OCI-LY7 (cell line): ENCODE results near the gene SCN8A. TPM values are rescaled to one million over a fixed set of nuclear protein-coding genes. Genes with fewer than 3 reads are reported as not detected.

Source experiments
- BruUV-seq: library from RNA; stranded (reverse); fragments of 400-500 nt; replicated peaks from 2 replicates; lab custom pipeline; 2021; lab: Mats Ljungman, UMichigan
- CTCF ChIA-PET: fragments of 300-600 bp; sonication (Branson Sonifier 250); formaldehyde crosslinking; loops from one replicate; lab custom pipeline; 2022; ENCODE audit warnings: antibody characterized with exemption; ENCODE audit not compliant: unreplicated experiment; lab: Charles Lee
- POLR2A ChIA-PET: fragments of 300-600 bp; sonication (Branson Sonifier 250); formaldehyde crosslinking; loops from one replicate; lab custom pipeline; 2022; ENCODE audit warnings: antibody characterized with exemption; lab: Charles Lee
- DNase-seq: peaks from one replicate; pipeline ENCODE4 v3.0.0-alpha.2; 2015; ENCODE audit warnings: low spot score
- H2AFZ ChIP-seq: fragments of 200-600 bp; sonication (generic), shearing (Covaris generic); 2 replicates; pipeline ENCODE4 v1.6.1; 2014; ENCODE audit warnings: mild to moderate bottlenecking, antibody characterized with exemption, low read length, moderate library complexity
- H3K27ac ChIP-seq: fragments of 200-600 bp; sonication (generic); 2 replicates; pipeline ENCODE4 v1.5.1; 2014; ENCODE audit warnings: mixed run types, low read depth, mild to moderate bottlenecking, moderate library complexity, low read length, inconsistent platforms; ENCODE audit not compliant: poor library complexity, severe bottlenecking
- H3K36me3 ChIP-seq: fragments of 200-600 bp; sonication (generic); 2 replicates; pipeline ENCODE4 v1.6.1; 2014; ENCODE audit warnings: mild to moderate bottlenecking, antibody characterized with exemption, low read length, moderate library complexity, mixed read lengths; ENCODE audit not compliant: insufficient read depth
- H3K4me1 ChIP-seq: fragments of 200-600 bp; sonication (generic); 2 replicates; pipeline ENCODE4 v1.5.1; 2014; ENCODE audit warnings: mild to moderate bottlenecking, low read length; ENCODE audit not compliant: insufficient read depth, poor library complexity, severe bottlenecking
- H3K4me2 ChIP-seq: fragments of 200-600 bp; sonication (generic); 2 replicates; pipeline ENCODE4 v1.6.1; 2014; ENCODE audit warnings: mild to moderate bottlenecking, low read length
- H3K4me3 ChIP-seq: fragments of 200-600 bp; sonication (generic); 2 replicates; pipeline ENCODE4 v1.5.1; 2014; ENCODE audit warnings: mild to moderate bottlenecking, low read depth, low read length; ENCODE audit not compliant: poor library complexity, severe bottlenecking
- H3K79me2 ChIP-seq: fragments of 200-600 bp; sonication (generic); 2 replicates; pipeline ENCODE4 v1.6.1; 2016; ENCODE audit warnings: low read depth, mild to moderate bottlenecking, low read length, moderate library complexity, mixed read lengths; ENCODE audit not compliant: insufficient read depth
- H3K9me2 ChIP-seq: fragments of 200-600 bp; sonication (generic); 2 replicates; pipeline ENCODE4 v1.6.1; 2016; ENCODE audit warnings: mild to moderate bottlenecking, low read length, mixed read lengths; ENCODE audit not compliant: insufficient read depth
- H3K9me3 ChIP-seq: fragments of 200-600 bp; sonication (generic); 2 replicates; pipeline ENCODE4 v1.6.1; 2014; ENCODE audit warnings: mild to moderate bottlenecking, mixed run types, low read length, mixed read lengths
- H4K20me1 ChIP-seq: fragments of 200-600 bp; sonication (generic); 2 replicates; pipeline ENCODE4 v1.6.1; 2014; ENCODE audit warnings: mild to moderate bottlenecking, antibody characterized with exemption, low read length, moderate library complexity, mixed read lengths; ENCODE audit not compliant: insufficient read depth
- CTCF ChIP-seq: fragments of 200-600 bp; sonication (generic); conservative IDR thresholded peaks from 2 replicates; pipeline ENCODE4 v1.5.1; 2014; ENCODE audit warnings: mild to moderate bottlenecking, antibody characterized with exemption, low read length, moderate library complexity, mixed read lengths
- EZH2phosphoT487 ChIP-seq: fragments of 200-600 bp; sonication (generic); IDR thresholded peaks from 2 replicates; pipeline ENCODE4 v1.6.1; 2018; ENCODE audit warnings: low read depth, borderline replicate concordance, mild to moderate bottlenecking, mixed run types, antibody characterized with exemption, low read length, moderate library complexity, mixed read lengths
- intact Hi-C: fragments of 100-400 bp; cut with micrococcal nuclease; formaldehyde crosslinking; loops from one replicate; pipeline ENCODE4 v1.10.0; 2022; ENCODE audit not compliant: unreplicated experiment
- total RNA-seq, 2 experiments: library from RNA; depleted of rRNA in 1 of 2; stranded (reverse); fragments of >200 nt in 1 of 2; shearing (Covaris generic) in 1 of 2; gene quantifications; 2 replicates each; pipeline ENCODE4 v1.2.3, GENCODE V29; 2014 to 2022

SCN8A gene
- total RNA-seq, 2 experiments from 2014 or later: 0.88 to 2.6 TPM

DNA sequence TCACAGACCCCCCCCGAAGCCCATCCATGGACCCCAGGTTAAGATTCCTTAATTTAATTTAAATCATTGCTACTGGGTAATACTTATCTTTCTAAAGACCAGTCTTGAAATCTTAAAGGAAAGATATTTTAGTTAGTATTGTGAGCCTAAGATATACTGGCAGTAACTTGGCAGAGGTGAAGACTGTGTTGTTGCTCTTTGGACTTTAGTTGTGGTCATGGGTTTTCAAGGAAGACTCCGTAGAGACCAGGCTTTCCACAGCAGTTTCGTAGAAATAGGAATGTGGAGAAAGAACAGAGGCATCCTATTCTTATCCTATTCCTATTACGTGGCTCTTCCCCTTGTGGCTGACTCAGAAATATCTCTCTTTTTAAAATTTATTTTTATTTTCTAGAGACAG, 99.0 kb downstream of the SCN8A start:
- ChIA-PET CTCF (no interaction called here), POLR2A (no interaction called here)
- Histone ChIP-seq H4K20me1 (no peaks in the 10 kb centered on the region), H2AFZ (no peak overlapping the region), H3K4me2 (no peak overlapping the region), H3K79me2 (no peaks in the 10 kb centered on the region), H3K4me3 (no peak overlapping the region), H3K36me3 (no peaks in the 10 kb centered on the region), H3K9me2 (no peaks in the 10 kb centered on the region), H3K27ac (no peak overlapping the region), H3K4me1 (no peaks in the 10 kb centered on the region), H3K9me3 (no peaks in the 10 kb centered on the region)
- no TSS peak for BruUV-seq
- intact Hi-C loops: no loop called here
- DNase-seq: no peak
- TF ChIP-seq EZH2phosphoT487 (no peak), CTCF (no peak)

DNA sequence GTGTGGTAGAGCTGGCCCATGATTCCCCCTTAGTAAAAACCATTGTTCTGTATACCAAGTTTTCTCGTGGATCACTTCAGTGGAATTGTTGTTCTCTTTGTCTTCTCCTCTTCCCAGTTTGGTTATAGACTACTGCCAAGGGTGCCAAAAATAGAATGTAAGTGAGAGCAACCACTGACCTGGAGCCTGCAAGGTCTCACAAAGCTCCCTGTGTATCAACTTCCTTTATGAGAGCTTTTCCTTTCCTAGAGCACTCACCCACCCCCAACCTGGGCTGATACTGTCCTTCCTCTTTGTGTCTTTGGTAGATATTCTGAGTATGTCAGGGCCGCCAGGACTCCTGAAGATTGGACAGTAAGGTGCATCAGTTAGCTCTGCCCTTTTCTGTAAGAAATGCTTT, 101.0 kb downstream of the SCN8A start:
- H3K4me1 ChIP-seq: no peaks in the 10 kb centered on the region
- DNase-seq: no peak
- intact Hi-C loops: no loop called here
- no TSS peak for BruUV-seq
- ChIA-PET POLR2A (no interaction called here), CTCF (no interaction called here)
- no peak overlapping the region for H2AFZ ChIP-seq
- H4K20me1 ChIP-seq: no peaks in the 10 kb centered on the region
- no peaks in the 10 kb centered on the region for H3K9me3 ChIP-seq
- no peaks in the 10 kb centered on the region for H3K36me3 ChIP-seq
- H3K9me2 ChIP-seq: no peaks in the 10 kb centered on the region
- TF ChIP-seq CTCF (no peak), EZH2phosphoT487 (no peak)
- no peaks in the 10 kb centered on the region for H3K79me2 ChIP-seq
- H3K4me3 ChIP-seq: no peak overlapping the region
- no peak overlapping the region for H3K27ac ChIP-seq
- H3K4me2 ChIP-seq: no peak overlapping the region

- Histone ChIP-seq H3K4me3 (no peak overlapping the region), H3K4me2 (no peak overlapping the region), H4K20me1 (no peaks in the 10 kb centered on the region), H3K27ac (no peak overlapping the region), H3K4me1 (no peaks in the 10 kb centered on the region), H3K9me3 (no peaks in the 10 kb centered on the region), H3K36me3 (no peaks in the 10 kb centered on the region), H2AFZ (no peak overlapping the region), H3K79me2 (no peaks in the 10 kb centered on the region), H3K9me2 (no peaks in the 10 kb centered on the region)
- intact Hi-C loops: no loop called here
- TF ChIP-seq CTCF (no peak), EZH2phosphoT487 (no peak)
- no TSS peak for BruUV-seq
- ChIA-PET CTCF (no interaction called here), POLR2A (interaction anchor here (0.6 to 0.7 kb wide), 2 partner anchors 195 to 1230 kb away, joined by 3 read pairs; no protein-coding TSS in a partner anchor)
- DNase-seq: no peak
Observed at GRCh38 chr12:51693569-51693968, 102.5 kb downstream of the SCN8A start.
